Neural cell (in vitro differentiated cells): ENCODE data around the gene GNRHR. TPM values are rescaled to one million over a fixed set of nuclear protein-coding genes. Genes with fewer than 3 reads are reported as not detected.

ENCODE experiments used
- H2AFZ ChIP-seq: fragments of 200-600, 300-800 bp; sonication (generic), shearing (Covaris generic); 2 replicates; pipeline ENCODE4 v1.6.0; 2014; ENCODE audit warnings: low read depth, mild to moderate bottlenecking, antibody characterized with exemption, low read length, moderate library complexity
- H3F3A ChIP-seq: fragments of 200-600 bp; shearing (Covaris generic); 2 replicates; pipeline ENCODE4 v1.6.1; 2016; ENCODE audit warnings: mild to moderate bottlenecking, moderate library complexity, mixed read lengths, antibody characterized with exemption, low read length; ENCODE audit not compliant: insufficient read depth, poor library complexity, severe bottlenecking
- H3K27ac ChIP-seq: fragments of 200-600, 300-800 bp; sonication (generic), shearing (Covaris generic); 2 replicates; pipeline ENCODE4 v1.5.1; 2014; ENCODE audit warnings: mild to moderate bottlenecking, low read length, moderate library complexity
- H3K27me3 ChIP-seq: fragments of 300-800, 200-600 bp; sonication (generic), shearing (Covaris generic); 2 replicates; pipeline ENCODE4 v1.6.0; 2014; ENCODE audit warnings: mild to moderate bottlenecking, low read depth, low read length, moderate library complexity; ENCODE audit not compliant: insufficient read depth
- H3K36me3 ChIP-seq: fragments of 300-800, 200-600 bp; sonication (generic), shearing (Covaris generic); 2 replicates; pipeline ENCODE4 v1.5.1; 2014; ENCODE audit warnings: mild to moderate bottlenecking, antibody characterized with exemption, low read length, moderate library complexity; ENCODE audit not compliant: insufficient read depth
- H3K4me2 ChIP-seq: fragments of 300-800, 200-600 bp; sonication (generic), shearing (Covaris generic); 2 replicates; pipeline ENCODE4 v1.6.0; 2014; ENCODE audit warnings: mild to moderate bottlenecking, low read length
- H3K4me3 ChIP-seq: fragments of 300-800, 200-600 bp; sonication (generic), shearing (Covaris generic); 2 replicates; pipeline ENCODE4 v1.5.1; 2014; ENCODE audit warnings: mild to moderate bottlenecking, low read length, moderate library complexity
- H3K79me2 ChIP-seq: fragments of 200-600 bp; shearing (Covaris generic); replicated peaks from 2 replicates; pipeline ENCODE4 v1.6.0; 2014; ENCODE audit warnings: mild to moderate bottlenecking, low read length, moderate library complexity; ENCODE audit not compliant: insufficient read depth
- H3K9ac ChIP-seq: fragments of 300-800, 200-600 bp; sonication (generic), shearing (Covaris generic); 2 replicates; pipeline ENCODE4 v1.6.1; 2016; ENCODE audit warnings: mild to moderate bottlenecking, low read length, mixed read lengths
- H3K9me2 ChIP-seq: fragments of 200-600 bp; shearing (Covaris generic); 2 replicates; pipeline ENCODE4 v1.6.1; 2016; ENCODE audit warnings: mild to moderate bottlenecking, low read length, mixed read lengths; ENCODE audit not compliant: insufficient read depth
- H3K9me3 ChIP-seq: fragments of 200-600, 300-800 bp; sonication (generic), shearing (Covaris generic); 2 replicates; pipeline ENCODE4 v1.6.1; 2016; ENCODE audit warnings: mild to moderate bottlenecking, mixed run types, low read length, moderate library complexity, mixed read lengths
- H4K20me1 ChIP-seq: fragments of 200-600 bp; shearing (Covaris generic); 2 replicates; pipeline ENCODE4 v1.6.1; 2016; ENCODE audit warnings: mild to moderate bottlenecking, mixed run types; ENCODE audit not compliant: insufficient read depth
- CTCF ChIP-seq: fragments of 450-650 bp; IDR thresholded peaks from 2 replicates; pipeline ENCODE4 v1.5.1; 2014; ENCODE audit warnings: antibody characterized with exemption, mild to moderate bottlenecking, moderate library complexity; ENCODE audit not compliant: poor library complexity, severe bottlenecking
- EP300 ChIP-seq: fragments of 450-650 bp; conservative IDR thresholded peaks from 2 replicates; pipeline ENCODE4 v1.6.1; 2014; ENCODE audit warnings: antibody characterized with exemption, mild to moderate bottlenecking, moderate library complexity; ENCODE audit not compliant: poor library complexity, severe bottlenecking
- EZH2 ChIP-seq: fragments of 200-600, 300-800 bp; shearing (Covaris generic), sonication (generic); IDR thresholded peaks from 2 replicates; pipeline ENCODE4 v1.6.1; 2014; ENCODE audit warnings: antibody characterized with exemption, low read length, borderline replicate concordance, mild to moderate bottlenecking; ENCODE audit not compliant: insufficient read depth, poor library complexity, severe bottlenecking
- MXI1 ChIP-seq: fragments of 450-650 bp; conservative IDR thresholded peaks from 2 replicates; pipeline ENCODE4 v1.6.1; 2014; ENCODE audit warnings: antibody characterized with exemption, mild to moderate bottlenecking; ENCODE audit not compliant: poor library complexity, severe bottlenecking
- POLR2AphosphoS5 ChIP-seq: IDR thresholded peaks from 2 replicates; pipeline ENCODE4 v1.6.1; 2012
- RAD21 ChIP-seq: fragments of 450-650 bp; conservative IDR thresholded peaks from 2 replicates; pipeline ENCODE4 v1.6.1; 2014; ENCODE audit warnings: antibody characterized with exemption, mild to moderate bottlenecking, moderate library complexity
- SMC3 ChIP-seq: fragments of 450-650 bp; conservative IDR thresholded peaks from 2 replicates; pipeline ENCODE4 v1.6.1; 2014; ENCODE audit warnings: antibody characterized with exemption, mild to moderate bottlenecking, moderate library complexity; ENCODE audit not compliant: poor library complexity
- TAF1 ChIP-seq: IDR thresholded peaks from 2 replicates; pipeline ENCODE4 v1.6.1; 2012; ENCODE audit warnings: low read depth
- polyA plus RNA-seq: library from polyadenylated mRNA; depleted of rRNA; stranded (reverse); fragments of >200 nt; gene quantifications from 2 replicates; pipeline ENCODE4 v1.2.3, GENCODE V29; 2014
- TF ChIP-seq, protein P1 (sequence below): IDR thresholded peaks from 2 replicates; pipeline ENCODE4 v1.6.1; 2012; ENCODE audit warnings: borderline replicate concordance

GNRHR gene
- polyA plus RNA-seq, 1 donor from 2014 or later: not detected

DNA sequence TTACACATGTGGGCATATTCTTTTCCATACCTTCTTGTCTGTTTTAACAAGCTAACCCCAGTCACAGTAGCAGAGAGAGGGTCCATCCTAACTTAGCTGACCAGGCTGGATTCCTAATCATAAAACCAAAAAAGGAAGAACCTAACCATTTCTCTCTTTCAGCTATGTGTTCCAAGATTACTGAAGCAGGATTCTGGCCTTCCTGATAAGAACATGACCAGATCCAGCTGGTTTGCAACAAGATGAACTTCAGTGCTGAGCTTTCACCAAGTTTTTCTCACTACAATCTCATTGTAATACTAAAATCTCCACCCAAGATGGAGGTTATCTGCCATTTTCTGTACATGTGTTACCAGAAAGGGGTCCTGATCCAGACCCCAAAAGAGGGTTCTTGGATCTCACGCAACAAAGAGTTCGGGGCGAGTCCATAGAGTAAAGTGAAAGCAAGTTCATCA, 32.8 kb downstream of the GNRHR start:
- no peak overlapping the region for H2AFZ ChIP-seq
- H3K27ac ChIP-seq: no peak overlapping the region
- TF ChIP-seq MXI1 (no peak), TAF1 (no peak), SMC3 (no peak), POLR2AphosphoS5 (no peak), CTCF (no peak), RAD21 (no peak), EZH2 (no peak), EP300 (no peak)
- TF ChIP-seq, protein P1, sequence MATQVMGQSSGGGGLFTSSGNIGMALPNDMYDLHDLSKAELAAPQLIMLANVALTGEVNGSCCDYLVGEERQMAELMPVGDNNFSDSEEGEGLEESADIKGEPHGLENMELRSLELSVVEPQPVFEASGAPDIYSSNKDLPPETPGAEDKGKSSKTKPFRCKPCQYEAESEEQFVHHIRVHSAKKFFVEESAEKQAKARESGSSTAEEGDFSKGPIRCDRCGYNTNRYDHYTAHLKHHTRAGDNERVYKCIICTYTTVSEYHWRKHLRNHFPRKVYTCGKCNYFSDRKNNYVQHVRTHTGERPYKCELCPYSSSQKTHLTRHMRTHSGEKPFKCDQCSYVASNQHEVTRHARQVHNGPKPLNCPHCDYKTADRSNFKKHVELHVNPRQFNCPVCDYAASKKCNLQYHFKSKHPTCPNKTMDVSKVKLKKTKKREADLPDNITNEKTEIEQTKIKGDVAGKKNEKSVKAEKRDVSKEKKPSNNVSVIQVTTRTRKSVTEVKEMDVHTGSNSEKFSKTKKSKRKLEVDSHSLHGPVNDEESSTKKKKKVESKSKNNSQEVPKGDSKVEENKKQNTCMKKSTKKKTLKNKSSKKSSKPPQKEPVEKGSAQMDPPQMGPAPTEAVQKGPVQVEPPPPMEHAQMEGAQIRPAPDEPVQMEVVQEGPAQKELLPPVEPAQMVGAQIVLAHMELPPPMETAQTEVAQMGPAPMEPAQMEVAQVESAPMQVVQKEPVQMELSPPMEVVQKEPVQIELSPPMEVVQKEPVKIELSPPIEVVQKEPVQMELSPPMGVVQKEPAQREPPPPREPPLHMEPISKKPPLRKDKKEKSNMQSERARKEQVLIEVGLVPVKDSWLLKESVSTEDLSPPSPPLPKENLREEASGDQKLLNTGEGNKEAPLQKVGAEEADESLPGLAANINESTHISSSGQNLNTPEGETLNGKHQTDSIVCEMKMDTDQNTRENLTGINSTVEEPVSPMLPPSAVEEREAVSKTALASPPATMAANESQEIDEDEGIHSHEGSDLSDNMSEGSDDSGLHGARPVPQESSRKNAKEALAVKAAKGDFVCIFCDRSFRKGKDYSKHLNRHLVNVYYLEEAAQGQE: no peak
- H3K79me2 ChIP-seq: no peaks in the 10 kb centered on the region
- no peak overlapping the region for H3K4me3 ChIP-seq
- no peaks in the 10 kb centered on the region for H3K27me3 ChIP-seq
- H4K20me1 ChIP-seq: no peaks in the 10 kb centered on the region
- no peak overlapping the region for H3K4me2 ChIP-seq
- no peaks in the 10 kb centered on the region for H3K9me2 ChIP-seq
- H3K36me3 ChIP-seq: no peaks in the 10 kb centered on the region
- H3K9ac ChIP-seq: no peak overlapping the region
- no peaks in the 10 kb centered on the region for H3K9me3 ChIP-seq
- H3F3A ChIP-seq: no peaks in the 10 kb centered on the region

- Histone ChIP-seq H2AFZ (no peak overlapping the region), H3K4me2 (no peak overlapping the region), H3K9ac (no peak overlapping the region), H3K9me3 (no peaks in the 10 kb centered on the region), H3K9me2 (no peaks in the 10 kb centered on the region), H3K36me3 (no peaks in the 10 kb centered on the region), H3K27me3 (no peaks in the 10 kb centered on the region), H3K79me2 (no peaks in the 10 kb centered on the region), H4K20me1 (no peaks in the 10 kb centered on the region), H3K4me3 (no peak overlapping the region), H3K27ac (no peak overlapping the region), H3F3A (no peaks in the 10 kb centered on the region)
- TF ChIP-seq MXI1 (no peak), EP300 (no peak), POLR2AphosphoS5 (no peak), SMC3 (no peak), TAF1 (no peak), EZH2 (no peak), RAD21 (no peak), CTCF (no peak)
- TF ChIP-seq, protein P1: no peak
Observed at GRCh38 chr4:67719953-67720617, 34.1 kb downstream of the GNRHR start.
